Heart left ventricle (tissue), 13 donors: Measurements from ENCODE around the gene ZNF804B.

Experiments used
- CTCF ChIP-seq, 12 donors: fragments of 200-600 bp; sonication (generic) in 4 of 12; IDR thresholded peaks; one replicate each; pipeline versions ENCODE4 v1.5.0 to v1.8.0; 2018 to 2022; ENCODE audit warnings: antibody characterized with exemption in 12 of 12, mild to moderate bottlenecking in 5 of 12
- POLR2A ChIP-seq, 2 donors: fragments of 450-650 bp; IDR thresholded peaks; one replicate each; pipeline ENCODE4 v1.6.1; 2017; ENCODE audit warnings: antibody characterized with exemption in 2 of 2, mild to moderate bottlenecking in 2 of 2, moderate library complexity in 2 of 2
- donor health status: ischemic (EF 13 %, LVEDD 7.1; RV severe dilation, severe dysfunction).
- donor health status: DM: no; HTN: yes; CAD: no.
- donor health status: DM: no; HTN: no; CAD: no.
- donor health status: ischemic (EF 25% LVEDD 6.9; RV normal size, moderate dysfunction).
- donor health status: ischemic (EF 25% LVEDD 5.7; RV mildly dilated, moderate dysfunction).
- donor health status: ischemic (EF 35%, LVEDD 5.7; RV mildly dilated, moderate dysfunction).
- donor health status: nonischemic (EF 11% LVEDD 7.7; RV severe dilation, severe dysfunction).
- donor health status: DM: yes; HTN: yes; CAD: no.
- donor health status: PGD.
- donor health status: ischemic (EF 29% LVEDD 5.4; RV normal size, mild dysfunction).
- donor health status: nonischemic (EF 23%, LVEDD 6.1; RV moderate dilation, normal function).

- no peak for TF ChIP-seq CTCF (IDR thresholded peaks at IDR 0.05)
- no peak for TF ChIP-seq POLR2A (IDR thresholded peaks at IDR 0.05)
Observed at GRCh38 chr7:89264126-89264525, 504.6 kb downstream of the ZNF804B start.
